Stimulated activated CD4-positive, alpha-beta T cell treated with anti-CD3 and anti-CD28 coated beads, TNF-alpha, amount 100 ng/mL, for 4 hours (primary cell): ENCODE data around the gene DNAH17.

Source experiments
- DNase-seq, 3 experiments: peaks; one replicate each; pipeline ENCODE4 v3.0.0-alpha.2; 2020; ENCODE audit warnings: low read depth in 3 of 3

Gene DNAH17

DNA sequence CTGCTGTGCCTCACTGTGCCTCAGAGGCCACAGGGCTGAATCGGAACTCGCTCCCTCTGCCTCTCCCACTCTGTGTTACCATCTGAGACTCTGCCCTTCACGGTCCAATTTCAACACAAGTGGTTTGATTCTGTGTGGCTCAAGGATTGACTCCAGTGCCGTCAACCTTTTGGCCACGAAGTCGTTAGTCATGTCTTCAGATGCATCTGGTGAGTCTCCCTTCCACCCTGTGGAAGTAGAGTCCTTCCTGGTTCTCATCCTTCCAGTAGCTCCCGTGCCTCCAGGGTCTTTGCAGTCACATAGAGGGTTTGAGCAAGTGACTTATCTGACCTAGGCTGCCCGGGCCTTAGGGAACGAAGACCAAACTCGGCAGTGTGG, 147.6 kb downstream of the DNAH17 start:
- DNase-seq: no peak

DNA sequence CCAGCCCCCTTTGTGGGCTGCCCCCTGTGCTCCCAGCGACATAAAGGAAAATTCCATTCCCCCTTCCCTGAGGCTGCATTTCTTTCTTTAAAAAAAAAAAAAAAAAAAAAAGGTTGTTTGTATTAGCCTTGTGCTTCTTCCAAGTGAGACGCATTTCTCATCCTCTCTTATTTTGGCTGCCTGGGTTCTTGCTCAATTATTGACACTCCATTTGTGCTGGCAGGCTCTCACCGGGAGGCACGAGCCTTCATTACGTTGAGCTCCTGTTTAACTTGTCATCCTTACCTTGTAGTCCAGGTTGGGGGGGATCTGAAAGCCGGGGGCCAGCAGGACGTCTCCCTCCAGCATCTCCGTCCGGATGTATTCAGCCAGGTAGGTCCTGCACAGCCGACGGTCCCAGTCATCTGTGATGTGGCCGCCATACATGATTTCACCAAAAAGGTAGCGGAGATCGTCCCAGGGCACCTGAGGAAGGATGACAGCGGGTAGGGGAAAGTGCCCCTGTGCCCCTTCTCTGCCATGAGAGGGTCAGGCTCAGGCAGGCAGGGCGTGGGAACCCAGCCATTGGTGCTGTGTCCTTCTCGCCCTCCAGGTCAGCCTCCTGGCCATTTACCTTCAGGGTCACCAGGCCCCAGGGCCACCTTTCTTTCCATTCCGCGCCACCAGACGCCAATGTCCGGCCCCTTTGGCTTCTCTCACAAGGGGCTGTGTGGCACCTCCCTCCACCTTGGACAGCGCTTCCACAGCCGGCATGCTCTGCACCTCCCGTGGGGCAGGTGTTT, 148.2 kb downstream of the DNAH17 start:
- DNase-seq: no peak

DNA sequence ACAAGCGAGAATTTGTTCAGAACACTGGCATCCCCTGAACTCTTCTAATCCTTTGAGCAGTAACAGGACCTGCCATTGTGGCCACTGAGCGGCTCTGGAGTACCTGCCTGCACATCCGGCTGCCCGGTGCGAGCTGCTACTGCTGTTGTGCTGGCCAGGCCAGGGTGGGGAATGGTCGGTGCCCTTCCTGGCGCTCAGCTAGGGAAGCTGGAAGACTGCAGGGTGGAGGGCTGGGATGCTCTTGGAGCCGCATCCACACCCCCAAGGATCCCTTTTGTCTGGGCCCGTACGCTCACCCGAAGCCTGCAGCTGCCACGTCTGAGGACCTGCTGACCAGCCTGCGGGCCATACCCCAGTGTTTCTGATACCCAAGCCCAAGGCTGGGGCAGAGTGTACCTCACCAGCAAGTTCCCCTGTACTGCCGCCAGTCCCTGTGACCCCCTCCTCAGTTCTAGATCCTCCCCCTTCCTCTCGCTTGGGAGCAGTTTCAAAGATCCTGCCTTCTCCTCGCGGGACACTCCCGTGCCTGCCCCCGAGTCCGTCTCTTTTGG, 149.1 kb downstream of the DNAH17 start:
- no peak for DNase-seq

DNA sequence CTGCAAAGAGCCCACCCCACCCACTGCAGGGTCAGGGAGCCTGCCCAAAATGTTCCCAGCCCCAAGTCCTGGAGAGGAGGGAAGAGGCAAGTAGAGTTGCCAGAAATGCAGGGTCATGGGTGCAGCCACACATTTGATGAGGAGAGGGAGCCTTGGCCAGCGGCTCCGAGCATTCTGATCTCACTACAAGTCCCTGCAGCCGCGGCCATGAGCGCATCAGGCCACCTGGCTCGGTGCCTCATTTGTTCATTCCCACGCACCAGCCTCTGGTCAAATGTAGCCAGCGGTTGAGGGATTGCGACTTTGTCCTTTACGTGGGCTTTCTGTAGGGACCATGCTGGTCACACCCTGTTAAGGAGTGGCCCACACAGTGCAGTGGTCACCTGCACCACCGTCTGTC, 150.1 kb downstream of the DNAH17 start:
- DNase-seq: no peak

DNA sequence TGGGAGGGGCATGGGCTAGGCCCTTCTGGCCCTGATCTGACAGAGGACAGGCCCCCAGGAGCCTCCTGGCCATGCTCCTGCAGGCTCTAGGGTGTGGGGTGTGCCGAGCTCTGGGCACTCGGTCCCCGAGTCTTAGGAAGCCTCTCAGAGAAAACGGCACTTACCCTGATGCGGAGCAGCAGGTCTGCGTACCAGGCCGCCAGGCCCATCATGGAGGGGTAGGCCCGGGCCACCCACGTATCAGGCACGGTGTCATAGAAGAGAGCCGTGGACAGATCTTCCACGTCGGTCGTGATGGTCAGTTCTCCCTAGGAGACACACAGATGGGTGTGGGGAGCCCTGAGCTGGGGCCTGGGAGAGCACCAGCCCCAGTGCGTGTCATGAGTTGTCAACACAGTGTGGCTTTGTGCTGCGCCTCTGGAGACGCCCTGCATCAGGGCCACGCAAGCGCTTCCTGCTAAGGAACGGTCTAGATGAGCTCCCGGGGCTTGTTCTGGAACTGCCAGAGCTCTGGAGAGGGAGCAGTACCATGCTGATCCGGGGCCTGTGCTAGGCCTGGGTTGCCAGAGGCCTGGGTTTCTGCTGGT, 150.8 kb downstream of the DNAH17 start:
- DNase-seq: no peak

DNA sequence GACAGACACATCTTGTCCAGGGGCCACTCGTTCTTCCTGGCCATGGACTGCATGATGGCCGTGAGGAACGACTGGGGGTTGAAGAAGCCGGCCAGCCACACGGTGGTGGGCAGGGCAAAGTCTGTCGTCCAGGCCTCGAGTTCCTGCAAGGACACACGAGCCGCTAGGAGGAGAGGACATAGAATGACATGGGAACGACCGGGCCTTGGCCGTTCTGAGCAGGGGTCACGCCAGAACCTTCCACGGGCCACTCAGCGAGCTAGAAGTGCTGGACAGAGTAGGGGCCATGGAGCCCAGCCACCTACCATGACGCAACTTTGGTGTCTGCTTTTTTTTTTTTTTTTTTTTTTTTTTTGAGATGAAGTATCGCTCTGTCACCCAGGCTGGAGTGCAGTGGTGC, 151.8 kb downstream of the DNAH17 start:
- DNase-seq: no peak

DNA sequence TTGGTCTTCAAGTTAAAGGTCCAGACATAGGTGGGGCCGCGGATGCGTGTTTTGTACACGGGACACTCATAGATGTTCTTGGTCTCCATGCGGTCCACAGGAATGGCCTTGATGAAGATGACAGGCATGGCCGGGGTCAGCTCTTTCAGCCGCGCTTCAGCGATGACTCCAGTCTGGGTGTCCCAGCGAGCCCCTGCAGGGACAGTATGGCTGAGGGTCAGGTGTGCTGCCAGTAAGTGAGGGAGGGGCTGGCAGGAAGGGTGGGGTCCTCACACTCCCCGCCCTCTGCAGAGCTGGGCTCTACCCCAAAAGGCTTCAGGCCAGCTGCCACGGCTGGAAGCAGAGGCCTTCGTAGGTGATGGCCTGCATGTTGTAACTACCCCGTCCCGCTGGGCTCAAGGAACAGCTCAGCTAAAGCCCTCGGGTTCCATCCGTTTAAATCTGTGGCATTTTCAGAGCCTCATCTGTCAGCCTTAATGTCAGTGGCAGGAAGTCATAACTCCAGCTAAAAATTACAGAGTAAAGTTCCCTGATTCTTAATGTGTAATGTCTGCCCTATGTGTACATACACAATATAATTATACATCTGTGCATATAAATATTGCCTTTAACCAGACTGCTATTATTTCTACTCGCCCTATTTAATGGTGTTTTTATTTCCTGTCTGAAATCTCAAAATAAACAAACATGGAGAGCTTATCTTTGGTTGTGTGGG, 153.1 kb downstream of the DNAH17 start:
- no peak for DNase-seq

DNA sequence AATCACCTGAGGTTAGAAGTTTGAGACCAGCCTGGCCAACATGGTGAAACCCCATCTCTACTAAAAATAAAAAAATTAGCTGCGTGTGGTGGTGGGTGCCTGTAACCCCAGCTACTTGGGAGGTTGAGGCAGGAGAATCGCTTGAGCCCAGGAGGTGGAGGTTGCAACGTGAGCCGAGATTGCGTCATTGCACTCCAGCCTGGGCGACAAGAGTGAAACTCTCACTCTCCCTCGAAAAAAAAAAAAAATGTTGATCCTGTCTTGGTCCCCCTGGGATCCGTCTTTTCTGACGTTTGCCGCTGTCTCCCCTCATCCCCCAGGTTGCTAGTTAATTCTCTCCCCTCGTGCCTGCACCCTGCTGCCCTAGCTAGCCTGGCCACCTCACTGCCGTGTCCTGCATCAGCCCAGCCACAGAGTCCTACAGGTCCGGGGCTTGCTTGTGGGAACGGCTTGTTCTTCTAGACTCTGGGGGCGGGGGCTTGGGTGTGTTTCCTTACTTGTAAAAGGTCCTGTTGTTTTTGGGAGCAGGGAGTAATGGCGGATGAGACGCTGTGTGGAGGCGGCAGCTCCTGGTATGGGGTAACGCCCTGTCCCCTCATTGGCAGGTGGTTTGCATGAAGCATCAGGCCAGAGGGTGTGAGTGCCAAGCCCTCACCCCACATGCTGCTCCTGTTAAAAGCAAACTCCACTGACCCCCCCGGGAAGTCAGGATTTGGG, 154.2 kb downstream of the DNAH17 start:
- no peak for DNase-seq

DNA sequence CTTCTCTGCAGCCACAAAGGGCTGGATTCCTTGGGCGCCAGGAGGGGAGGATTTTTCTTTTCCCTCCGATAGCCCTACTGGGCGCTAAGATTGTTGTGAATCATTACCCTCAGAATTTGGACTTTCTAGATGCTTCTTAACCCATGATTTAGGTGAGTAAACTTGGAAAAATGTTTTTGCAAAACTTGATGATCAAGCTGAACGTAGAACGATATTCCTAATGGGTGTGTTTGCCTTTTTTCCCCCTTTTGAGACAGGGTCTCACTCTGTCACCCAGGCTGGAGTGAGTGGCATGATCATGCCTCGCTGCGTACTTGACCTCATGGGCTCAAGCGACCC, 155.0 kb downstream of the DNAH17 start:
- no peak for DNase-seq

DNA sequence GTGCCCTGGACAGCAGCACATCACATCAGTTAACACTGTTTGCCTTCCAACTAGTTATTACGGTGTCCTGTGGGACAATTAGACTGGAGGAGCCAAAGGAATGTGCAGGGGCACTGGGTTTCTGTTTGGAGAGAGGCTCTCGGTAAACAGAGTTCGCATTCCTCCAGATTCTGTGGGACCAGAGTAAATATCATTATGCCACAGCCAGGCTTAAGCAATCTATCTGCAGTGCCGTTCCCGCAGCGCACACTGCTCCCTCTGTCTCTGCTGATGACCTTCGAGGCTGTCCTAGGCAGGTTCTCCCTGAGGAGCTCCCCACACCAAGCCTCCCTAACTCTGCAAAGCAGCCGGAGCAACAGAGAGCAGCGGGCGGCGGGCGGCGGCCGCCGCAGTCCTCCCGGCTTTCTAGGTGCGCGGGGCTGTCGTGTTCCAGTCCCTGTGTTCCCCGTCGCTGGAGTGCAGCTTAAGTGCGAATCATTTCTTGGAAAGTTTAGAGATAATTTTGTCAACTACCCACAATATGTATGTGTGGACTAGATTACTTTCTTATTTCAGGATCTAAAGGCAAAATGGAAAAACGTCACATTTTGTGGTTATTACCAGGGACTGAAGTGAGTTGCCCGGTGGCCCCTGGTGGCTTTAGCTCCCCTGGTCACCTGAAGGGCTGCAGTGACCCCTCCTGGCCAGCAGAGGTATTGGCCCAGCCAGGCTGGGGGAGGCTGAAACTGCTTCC, 155.5 kb downstream of the DNAH17 start:
- DNase-seq: peak; percentile 43 to 61 (median 58)

DNA sequence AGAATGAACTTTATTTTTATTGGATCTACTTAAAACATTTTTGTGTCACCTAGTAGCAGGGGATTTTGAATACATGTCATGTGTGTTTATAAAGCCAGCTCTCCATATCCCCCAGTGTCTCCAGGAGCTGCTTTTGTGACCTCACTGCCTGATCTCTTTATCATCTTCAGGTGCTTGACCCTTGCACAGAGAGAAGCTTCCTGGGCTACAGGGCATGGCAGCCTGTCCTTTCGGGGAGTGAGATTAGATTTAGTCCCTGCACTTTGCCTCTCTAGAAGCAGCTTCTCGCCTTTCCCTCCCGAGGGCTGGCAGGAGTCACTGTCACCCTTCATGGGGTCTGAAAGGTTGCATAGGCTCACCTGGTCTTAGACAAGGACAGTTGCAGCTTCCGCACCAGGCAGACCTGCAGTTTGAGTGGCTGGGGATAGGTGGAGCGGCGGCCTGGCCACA, 156.1 kb downstream of the DNAH17 start:
- no peak for DNase-seq

DNA sequence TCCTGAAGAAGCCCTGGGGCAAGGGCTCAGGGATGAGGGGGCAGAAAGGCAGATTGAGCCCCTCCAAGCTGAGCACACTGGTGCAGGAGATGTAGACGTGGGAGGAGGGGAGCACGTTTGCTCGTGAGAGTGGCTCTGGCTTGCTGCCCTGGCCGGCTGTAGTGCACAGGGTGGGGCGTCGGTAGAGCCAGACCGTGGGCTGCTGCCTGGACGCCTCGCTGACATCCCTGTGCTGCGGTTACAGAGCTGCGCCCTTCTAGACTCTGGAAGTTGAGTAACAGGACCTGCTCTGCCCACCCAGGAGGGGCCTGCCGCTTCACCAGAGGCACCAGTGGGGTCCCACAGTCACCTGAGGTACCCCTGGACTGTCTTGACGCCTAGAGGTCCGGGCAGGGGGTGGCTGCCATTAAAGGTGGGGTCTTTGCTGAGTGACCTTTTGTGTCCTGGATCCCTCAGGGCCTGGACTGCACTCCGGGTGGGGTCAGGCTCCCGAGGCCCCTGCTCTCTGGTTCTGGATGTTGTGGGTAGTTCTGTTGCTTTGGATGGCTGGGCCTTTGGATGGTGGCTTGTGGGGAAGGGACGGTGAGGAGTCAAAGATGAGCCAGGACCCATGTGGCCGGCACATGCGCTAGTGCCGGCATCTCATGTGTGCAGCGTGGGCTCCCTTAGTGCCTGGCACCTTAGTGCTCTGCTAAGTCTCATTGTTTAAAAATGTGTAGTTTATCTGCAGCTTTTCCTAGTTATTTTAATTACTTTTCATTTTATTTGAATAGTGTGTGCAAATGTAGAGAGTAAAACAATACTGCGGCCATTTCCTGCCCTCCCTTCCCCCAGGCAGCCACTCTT, 157.0 kb downstream of the DNAH17 start:
- no peak for DNase-seq

DNA sequence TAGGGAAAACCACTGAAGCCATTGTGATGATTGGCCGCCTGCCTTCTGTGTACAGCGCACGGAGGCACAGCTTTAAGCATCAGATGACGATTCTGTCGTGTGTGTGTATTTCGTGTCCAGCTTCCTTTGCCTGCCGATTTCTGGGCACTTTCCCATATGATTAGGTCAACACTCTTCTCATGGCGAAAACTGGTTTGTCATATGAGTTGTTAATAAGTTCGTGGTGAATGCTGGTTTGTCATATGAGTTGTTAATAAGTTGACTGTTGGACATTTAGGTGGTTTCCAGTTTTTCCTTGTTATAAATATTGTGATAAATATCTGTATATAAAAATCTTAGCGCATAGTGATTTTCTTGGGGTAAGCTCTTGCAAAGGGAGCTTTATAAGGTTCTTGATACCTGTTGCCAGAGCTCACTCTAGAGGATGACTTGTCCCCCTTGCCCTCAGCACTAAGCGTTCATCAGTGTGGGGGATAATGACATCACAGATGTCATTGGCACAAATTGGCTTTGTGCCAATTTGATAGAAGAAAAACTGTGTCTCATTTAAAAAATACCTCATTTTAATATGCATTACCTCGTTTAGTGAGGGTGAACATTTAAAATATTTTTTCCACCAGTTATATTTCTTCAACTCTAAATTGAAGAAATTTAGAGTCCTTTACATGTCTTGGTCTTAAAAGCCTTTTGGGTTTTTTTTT, 158.7 kb downstream of the DNAH17 start:
- no peak for DNase-seq

DNA sequence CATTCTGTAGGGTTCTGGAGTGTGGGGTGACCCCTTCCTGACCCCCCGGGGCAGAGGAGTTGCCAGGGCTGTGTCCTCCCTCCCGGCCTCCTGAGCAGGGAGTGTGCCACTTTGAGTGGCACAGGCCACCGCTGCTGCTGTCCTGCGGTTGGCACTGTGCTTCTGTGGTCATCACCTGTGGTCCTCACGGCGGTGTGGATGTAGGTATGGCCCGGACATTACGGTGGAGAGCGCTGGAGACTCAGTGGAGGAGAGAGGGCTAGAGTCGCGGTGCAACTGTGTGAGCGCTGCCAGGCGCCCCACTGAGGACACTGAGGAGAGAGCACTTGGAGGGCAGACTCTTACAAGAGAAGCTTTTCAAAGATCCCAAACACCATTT, 159.7 kb downstream of the DNAH17 start:
- DNase-seq: no peak

DNA sequence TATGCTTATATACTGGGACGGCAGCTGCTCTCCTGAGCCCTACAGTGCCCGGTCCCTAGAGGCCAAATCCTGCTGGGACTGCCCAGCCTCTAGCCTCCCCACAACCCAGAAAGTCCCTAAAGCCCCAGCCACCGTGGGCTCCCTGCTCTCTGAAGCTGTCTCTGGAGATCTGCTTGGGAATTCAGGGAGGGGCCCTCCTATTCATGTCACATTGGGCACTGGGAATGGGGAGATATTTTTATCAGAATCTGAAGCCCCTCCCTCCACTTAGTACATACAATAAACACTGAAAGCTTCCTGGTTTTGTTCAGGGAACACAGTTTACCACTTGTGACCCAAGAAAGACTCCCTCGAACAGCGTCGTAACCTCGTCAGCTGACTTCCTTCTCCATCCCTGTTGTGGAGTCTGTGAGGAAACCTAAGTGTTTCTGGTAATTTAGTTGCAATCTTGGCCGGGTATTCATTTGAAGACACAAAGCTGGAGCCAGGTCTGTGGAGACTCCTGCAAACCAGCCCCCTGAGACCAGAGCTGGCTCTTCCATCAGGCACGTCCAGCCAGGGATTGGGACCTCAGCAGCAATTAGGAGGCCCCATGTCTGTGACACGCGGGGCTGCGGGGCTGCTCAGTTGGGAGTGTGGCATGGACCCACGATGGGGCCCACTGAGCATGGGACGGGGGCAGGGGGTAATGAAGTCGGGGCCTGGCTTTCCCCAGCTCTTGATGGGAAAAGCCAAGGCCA, 160.2 kb downstream of the DNAH17 start:
- no peak for DNase-seq

DNA sequence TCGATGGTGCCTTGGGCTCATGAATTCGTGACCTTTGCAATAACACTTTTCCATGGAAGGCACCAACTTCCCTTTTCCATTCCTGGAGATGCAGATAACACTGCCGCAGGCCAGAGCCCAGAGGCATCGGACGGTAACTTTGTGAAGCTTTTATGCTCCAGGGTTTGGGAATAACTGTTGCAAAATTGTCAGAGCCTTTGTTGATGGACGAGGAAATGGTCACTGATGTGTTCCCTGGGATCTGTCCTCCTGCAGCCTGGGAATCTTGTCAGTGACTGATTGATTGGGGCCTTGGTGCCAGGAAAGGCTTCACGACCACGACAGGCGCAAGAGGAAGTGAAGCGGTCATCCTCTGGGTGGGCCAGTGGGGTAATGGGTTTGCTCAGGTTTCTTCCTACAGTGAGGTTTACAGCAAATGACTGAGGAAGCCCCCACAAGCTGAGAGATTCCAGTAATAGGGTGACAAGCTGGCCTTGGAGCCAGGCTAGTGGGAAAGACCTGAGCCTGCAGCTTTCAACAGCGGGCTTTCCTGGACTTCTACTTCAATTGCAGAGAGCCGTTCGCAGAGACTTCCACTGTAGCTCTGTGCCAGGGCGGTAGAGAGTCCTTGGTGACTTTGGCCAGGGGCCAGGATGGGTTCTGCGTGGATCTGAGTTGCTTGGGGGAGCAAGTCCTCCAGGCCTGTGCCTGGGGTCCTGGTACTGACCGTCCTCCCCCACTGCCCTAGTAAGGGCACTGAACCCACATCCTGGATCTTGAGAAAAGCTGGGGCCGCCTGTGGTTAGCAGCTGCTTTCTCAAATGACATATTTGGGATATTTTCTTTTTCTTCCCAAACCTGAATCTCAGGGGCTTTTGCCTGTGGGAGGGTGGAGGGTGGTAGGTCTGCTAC, 161.1 kb downstream of the DNAH17 start:
- DNase-seq: no peak

DNA sequence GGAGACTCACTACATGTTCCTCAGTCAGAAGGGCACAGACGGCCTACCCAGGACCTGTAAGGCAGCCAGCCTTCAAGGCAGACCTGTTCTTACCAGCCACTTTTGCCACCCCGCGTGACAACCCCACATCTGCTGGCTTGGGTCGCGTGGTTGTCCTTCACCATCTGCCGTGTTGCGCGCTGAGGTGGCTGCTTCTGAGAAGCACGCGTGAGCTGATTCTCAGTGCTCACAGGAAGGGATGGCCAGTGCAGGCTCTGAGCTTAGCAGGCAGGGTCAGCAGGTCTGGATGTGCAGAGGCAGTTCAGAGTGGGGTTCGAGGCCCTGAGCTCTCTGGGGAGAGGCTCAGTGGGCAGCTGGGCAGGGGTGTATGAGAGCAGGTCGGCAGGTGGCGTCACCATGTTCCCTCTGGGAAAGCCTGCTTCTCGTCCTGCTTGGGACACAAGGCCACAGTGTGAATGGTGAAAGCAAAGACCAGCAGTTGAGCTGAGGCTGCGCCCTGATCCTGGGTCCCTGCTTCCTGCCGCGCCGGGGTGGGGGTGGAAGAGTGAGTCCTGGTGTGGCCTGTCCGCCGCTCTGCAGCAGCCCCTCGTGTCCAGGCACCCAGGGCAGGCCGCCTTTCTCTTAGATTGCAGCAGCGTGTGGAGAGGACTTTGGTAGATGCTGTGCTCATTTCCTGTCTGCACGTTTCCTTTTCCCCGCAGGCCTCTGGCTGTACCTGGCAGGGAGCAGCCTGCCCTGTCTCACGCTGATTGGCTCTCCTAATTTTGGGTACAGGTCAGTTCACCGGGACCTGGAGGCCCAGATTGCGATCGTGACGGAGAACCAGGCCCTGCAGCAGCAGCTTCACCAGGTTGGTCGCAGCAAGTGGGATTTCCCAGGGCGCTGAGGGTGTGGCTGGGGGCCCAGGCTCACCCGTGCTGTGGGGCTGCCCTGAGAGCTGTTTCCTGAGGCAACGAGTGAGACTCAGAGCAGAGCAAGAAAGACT, 162.7 kb downstream of the DNAH17 start:
- peak in 2 of 3 experiments; percentile 25 to 38 for DNase-seq
